SK-N-SH (cell line): ENCODE measurements around the gene DGKI.

Experiments used
- CHD2 ChIP-seq: fragments of 150-350 bp; IDR thresholded peaks from 2 replicates; pipeline ENCODE4 v1.6.1; 2018; ENCODE audit warnings: low read length; ENCODE audit not compliant: partially characterized antibody
- GABPA ChIP-seq: IDR thresholded peaks from 2 replicates; pipeline ENCODE4 v1.4.0; 2012; ENCODE audit warnings: low read depth, mild to moderate bottlenecking
- POLR2AphosphoS5 ChIP-seq: IDR thresholded peaks from 2 replicates; pipeline ENCODE4 v1.6.1; 2012; ENCODE audit warnings: low read depth, low read length
- RAD21 ChIP-seq: IDR thresholded peaks from 2 replicates; pipeline ENCODE4 v1.6.1; 2012; ENCODE audit warnings: mild to moderate bottlenecking, low read length
- RCOR1 ChIP-seq: fragments of 150-350 bp; IDR thresholded peaks from 2 replicates; pipeline ENCODE4 v1.6.1; 2017; ENCODE audit warnings: antibody characterized with exemption, low read length
- TF ChIP-seq, protein P1 (sequence below): fragments of 200-600 bp; sonication (generic); IDR thresholded peaks from 2 replicates; pipeline ENCODE4 v1.6.1; 2017; ENCODE audit warnings: antibody characterized with exemption, mild to moderate bottlenecking, moderate library complexity
- TF ChIP-seq, protein P2 (sequence below): IDR thresholded peaks from 2 replicates; pipeline ENCODE4 v1.4.0; 2012; ENCODE audit warnings: low read depth, borderline replicate concordance
- TF ChIP-seq, protein P3 (sequence below): IDR thresholded peaks from 2 replicates; pipeline ENCODE4 v1.6.1; 2012; ENCODE audit warnings: mild to moderate bottlenecking, low read depth, low read length, moderate library complexity

DNA sequence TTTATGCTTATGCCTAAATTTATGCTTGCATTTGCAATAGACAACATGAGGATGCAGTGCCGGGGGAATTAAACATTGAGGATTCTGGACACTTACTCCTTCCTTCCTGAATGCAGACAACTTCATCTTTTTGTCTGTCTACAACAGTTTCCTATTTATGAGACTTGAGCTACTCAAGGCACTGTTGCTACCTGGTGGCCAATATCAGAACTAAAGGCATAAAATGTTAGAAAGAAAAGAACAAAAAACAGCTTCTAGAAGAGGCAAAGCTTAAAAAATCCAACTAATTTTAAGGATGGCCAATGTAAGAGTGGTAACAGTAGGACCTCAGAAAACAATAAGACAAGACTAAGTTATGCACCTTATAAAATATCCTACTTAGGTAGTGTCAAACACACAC is 358.7 kb downstream of the DGKI start:
- TF ChIP-seq, protein P1, sequence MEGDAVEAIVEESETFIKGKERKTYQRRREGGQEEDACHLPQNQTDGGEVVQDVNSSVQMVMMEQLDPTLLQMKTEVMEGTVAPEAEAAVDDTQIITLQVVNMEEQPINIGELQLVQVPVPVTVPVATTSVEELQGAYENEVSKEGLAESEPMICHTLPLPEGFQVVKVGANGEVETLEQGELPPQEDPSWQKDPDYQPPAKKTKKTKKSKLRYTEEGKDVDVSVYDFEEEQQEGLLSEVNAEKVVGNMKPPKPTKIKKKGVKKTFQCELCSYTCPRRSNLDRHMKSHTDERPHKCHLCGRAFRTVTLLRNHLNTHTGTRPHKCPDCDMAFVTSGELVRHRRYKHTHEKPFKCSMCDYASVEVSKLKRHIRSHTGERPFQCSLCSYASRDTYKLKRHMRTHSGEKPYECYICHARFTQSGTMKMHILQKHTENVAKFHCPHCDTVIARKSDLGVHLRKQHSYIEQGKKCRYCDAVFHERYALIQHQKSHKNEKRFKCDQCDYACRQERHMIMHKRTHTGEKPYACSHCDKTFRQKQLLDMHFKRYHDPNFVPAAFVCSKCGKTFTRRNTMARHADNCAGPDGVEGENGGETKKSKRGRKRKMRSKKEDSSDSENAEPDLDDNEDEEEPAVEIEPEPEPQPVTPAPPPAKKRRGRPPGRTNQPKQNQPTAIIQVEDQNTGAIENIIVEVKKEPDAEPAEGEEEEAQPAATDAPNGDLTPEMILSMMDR, result peak; percentile 44
- TF ChIP-seq RCOR1 (no peak), RAD21 (peak; percentile 32; the same call in 1 of the 2 replicates), POLR2AphosphoS5 (no peak), GABPA (no peak), CHD2 (no peak)
- TF ChIP-seq, protein P2, sequence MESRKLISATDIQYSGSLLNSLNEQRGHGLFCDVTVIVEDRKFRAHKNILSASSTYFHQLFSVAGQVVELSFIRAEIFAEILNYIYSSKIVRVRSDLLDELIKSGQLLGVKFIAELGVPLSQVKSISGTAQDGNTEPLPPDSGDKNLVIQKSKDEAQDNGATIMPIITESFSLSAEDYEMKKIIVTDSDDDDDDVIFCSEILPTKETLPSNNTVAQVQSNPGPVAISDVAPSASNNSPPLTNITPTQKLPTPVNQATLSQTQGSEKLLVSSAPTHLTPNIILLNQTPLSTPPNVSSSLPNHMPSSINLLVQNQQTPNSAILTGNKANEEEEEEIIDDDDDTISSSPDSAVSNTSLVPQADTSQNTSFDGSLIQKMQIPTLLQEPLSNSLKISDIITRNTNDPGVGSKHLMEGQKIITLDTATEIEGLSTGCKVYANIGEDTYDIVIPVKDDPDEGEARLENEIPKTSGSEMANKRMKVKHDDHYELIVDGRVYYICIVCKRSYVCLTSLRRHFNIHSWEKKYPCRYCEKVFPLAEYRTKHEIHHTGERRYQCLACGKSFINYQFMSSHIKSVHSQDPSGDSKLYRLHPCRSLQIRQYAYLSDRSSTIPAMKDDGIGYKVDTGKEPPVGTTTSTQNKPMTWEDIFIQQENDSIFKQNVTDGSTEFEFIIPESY, result no peak
- TF ChIP-seq, protein P3, sequence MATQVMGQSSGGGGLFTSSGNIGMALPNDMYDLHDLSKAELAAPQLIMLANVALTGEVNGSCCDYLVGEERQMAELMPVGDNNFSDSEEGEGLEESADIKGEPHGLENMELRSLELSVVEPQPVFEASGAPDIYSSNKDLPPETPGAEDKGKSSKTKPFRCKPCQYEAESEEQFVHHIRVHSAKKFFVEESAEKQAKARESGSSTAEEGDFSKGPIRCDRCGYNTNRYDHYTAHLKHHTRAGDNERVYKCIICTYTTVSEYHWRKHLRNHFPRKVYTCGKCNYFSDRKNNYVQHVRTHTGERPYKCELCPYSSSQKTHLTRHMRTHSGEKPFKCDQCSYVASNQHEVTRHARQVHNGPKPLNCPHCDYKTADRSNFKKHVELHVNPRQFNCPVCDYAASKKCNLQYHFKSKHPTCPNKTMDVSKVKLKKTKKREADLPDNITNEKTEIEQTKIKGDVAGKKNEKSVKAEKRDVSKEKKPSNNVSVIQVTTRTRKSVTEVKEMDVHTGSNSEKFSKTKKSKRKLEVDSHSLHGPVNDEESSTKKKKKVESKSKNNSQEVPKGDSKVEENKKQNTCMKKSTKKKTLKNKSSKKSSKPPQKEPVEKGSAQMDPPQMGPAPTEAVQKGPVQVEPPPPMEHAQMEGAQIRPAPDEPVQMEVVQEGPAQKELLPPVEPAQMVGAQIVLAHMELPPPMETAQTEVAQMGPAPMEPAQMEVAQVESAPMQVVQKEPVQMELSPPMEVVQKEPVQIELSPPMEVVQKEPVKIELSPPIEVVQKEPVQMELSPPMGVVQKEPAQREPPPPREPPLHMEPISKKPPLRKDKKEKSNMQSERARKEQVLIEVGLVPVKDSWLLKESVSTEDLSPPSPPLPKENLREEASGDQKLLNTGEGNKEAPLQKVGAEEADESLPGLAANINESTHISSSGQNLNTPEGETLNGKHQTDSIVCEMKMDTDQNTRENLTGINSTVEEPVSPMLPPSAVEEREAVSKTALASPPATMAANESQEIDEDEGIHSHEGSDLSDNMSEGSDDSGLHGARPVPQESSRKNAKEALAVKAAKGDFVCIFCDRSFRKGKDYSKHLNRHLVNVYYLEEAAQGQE, result no peak
